Naive thymus-derived CD4-positive, alpha-beta T cell (primary cell): Measurements from ENCODE around the gene CLEC20A. TPM values are rescaled to one million over a fixed set of nuclear protein-coding genes. Genes with fewer than 3 reads are reported as not detected.

ENCODE experiments used
- ATAC-seq: fragments of 150-1000 bp; cut with Tn5 transposase; 2 replicates; pipeline ENCODE4 v1.10.0; 2021; ENCODE audit warnings: mild to moderate bottlenecking, moderate library complexity
- CTCF ChIA-PET: fragments of 350-600 bp; sonication (Branson Sonifier 250); formaldehyde crosslinking; loops from one replicate; lab custom pipeline; 2021; ENCODE audit warnings: antibody characterized with exemption; lab: Charles Lee
- POLR2A ChIA-PET: fragments of 350-600 bp; sonication (Branson Sonifier 250); formaldehyde crosslinking; loops from one replicate; lab custom pipeline; 2021; ENCODE audit warnings: antibody characterized with exemption, inconsistent platforms; lab: Charles Lee
- DNase-seq, 9 donors: peaks; one replicate each; pipeline versions ENCODE4 v3.0.0 to v3.0.0-alpha.2; 2020 to 2022; ENCODE audit warnings: mixed read lengths in 1 of 9
- H3K27ac ChIP-seq: one replicate; pipeline ENCODE4 v1.7.0; 2013; ENCODE audit warnings: mild to moderate bottlenecking, low read depth, low read length, moderate library complexity
- H3K27me3 ChIP-seq, 2 donors: one replicate each; pipeline ENCODE4 v1.7.0; 2013; ENCODE audit warnings: low read length in 2 of 2, mild to moderate bottlenecking in 2 of 2, moderate library complexity in 2 of 2; ENCODE audit not compliant: control insufficient read depth in 2 of 2, insufficient read depth in 2 of 2
- H3K36me3 ChIP-seq, 3 experiments: 1 replicate in 2 of 3; 2 replicates in 1 of 3; pipeline ENCODE4 v1.7.0; 2013; ENCODE audit warnings: low read length in 3 of 3, mild to moderate bottlenecking in 3 of 3, moderate library complexity in 1 of 3; ENCODE audit not compliant: insufficient read depth in 3 of 3, control insufficient read depth in 2 of 3
- H3K4me1 ChIP-seq, 2 donors: one replicate each; pipeline ENCODE4 v1.7.0; 2013; ENCODE audit warnings: low read length in 2 of 2, mild to moderate bottlenecking in 2 of 2, moderate library complexity in 1 of 2; ENCODE audit not compliant: control insufficient read depth in 2 of 2, insufficient read depth in 2 of 2
- H3K4me3 ChIP-seq: 2 replicates; pipeline ENCODE4 v1.7.0; 2013; ENCODE audit warnings: mild to moderate bottlenecking, low read length
- H3K9me3 ChIP-seq, 3 experiments: 1 replicate in 2 of 3; 2 replicates in 1 of 3; pipeline ENCODE4 v1.7.0; 2013; ENCODE audit warnings: low read length in 3 of 3; ENCODE audit not compliant: control insufficient read depth in 2 of 3
- H3K27ac Mint-ChIP-seq, 9 donors: one replicate each; pipeline ENCODE4 v1.8.0; 2020 to 2022; ENCODE audit warnings: mixed read lengths in 9 of 9, mild to moderate bottlenecking in 8 of 9, moderate library complexity in 5 of 9, inconsistent platforms in 2 of 9
- H3K27me3 Mint-ChIP-seq, 5 donors: one replicate each; pipeline ENCODE4 v1.8.0; 2021 to 2022; ENCODE audit warnings: mixed read lengths in 5 of 5, mild to moderate bottlenecking in 1 of 5
- H3K36me3 Mint-ChIP-seq, 5 donors: one replicate each; pipeline ENCODE4 v1.8.0; 2020 to 2022; ENCODE audit warnings: mixed read lengths in 5 of 5, mild to moderate bottlenecking in 3 of 5, inconsistent platforms in 1 of 5
- H3K4me1 Mint-ChIP-seq, 7 donors: one replicate each; pipeline ENCODE4 v1.8.0; 2020 to 2022; ENCODE audit warnings: mixed read lengths in 7 of 7, mild to moderate bottlenecking in 3 of 7, inconsistent platforms in 1 of 7
- H3K4me3 Mint-ChIP-seq, 10 donors: one replicate each; pipeline ENCODE4 v1.8.0; 2020 to 2022; ENCODE audit warnings: mild to moderate bottlenecking in 10 of 10, mixed read lengths in 10 of 10, moderate library complexity in 6 of 10, inconsistent platforms in 2 of 10
- H3K9me3 Mint-ChIP-seq, 11 donors: one replicate each; pipeline ENCODE4 v1.8.0; 2020 to 2022; ENCODE audit warnings: mixed read lengths in 11 of 11, mild to moderate bottlenecking in 4 of 11, inconsistent platforms in 1 of 11, moderate library complexity in 1 of 11
- intact Hi-C, 2 donors: fragments of 100-400 bp; cut with micrococcal nuclease; formaldehyde crosslinking; loops; one replicate each; pipeline ENCODE4 v1.15.1; 2023
- polyA plus RNA-seq, 2 donors: library from polyadenylated mRNA; unstranded; fragments of 300-500 nt; fragmentation: Illumina TruSeq; gene quantifications; one replicate each; pipeline ENCODE4 v1.2.3, GENCODE V29; 2021
- total RNA-seq, 6 experiments: library from RNA in 5 of 6; stranded (reverse) in 5 of 6; gene quantifications; 1 replicate in 5 of 6; 2 replicates in 1 of 6; pipeline ENCODE4 v1.2.3 and lab custom pipeline; 2021 to 2026

CLEC20A gene
- total and polyA plus RNA-seq, 7 experiments from 2014 or later: not detected

DNA sequence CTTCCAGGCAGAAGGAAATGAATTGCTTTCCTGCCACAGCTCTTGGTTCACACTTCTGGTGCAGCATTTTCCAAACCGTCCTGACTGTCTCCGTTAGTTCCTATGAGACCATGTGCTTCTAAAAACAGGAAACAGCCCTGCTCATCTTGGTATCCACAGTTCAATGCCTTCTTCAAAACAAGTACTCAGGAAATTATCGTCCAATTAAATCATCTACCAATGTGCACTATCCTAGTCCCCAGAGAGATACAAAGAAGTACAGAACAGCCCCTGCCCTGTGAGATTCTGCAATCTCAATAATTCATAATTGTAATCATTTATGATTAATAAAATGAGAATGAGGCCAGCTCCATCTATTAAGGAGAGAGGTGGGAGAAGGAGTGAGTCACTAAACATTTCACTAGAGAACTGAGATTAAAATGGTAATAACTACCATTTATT, 11.2 kb downstream of the CLEC20A start:
- Histone ChIP-seq H3K9me3 (no peaks in the 10 kb centered on the region), H3K4me1 (no peaks in the 10 kb centered on the region), H3K27me3 (no peaks in the 10 kb centered on the region), H3K4me3 (no peak overlapping the region), H3K36me3 (no peaks in the 10 kb centered on the region), H3K27ac (no peak overlapping the region)
- no peaks in the 10 kb centered on the region for H3K36me3 Mint-ChIP-seq
- H3K4me1 Mint-ChIP-seq: peaks cover 0 to 5% (median 0%) of the 10 kb centered on the region in 7 donors
- no peak for ATAC-seq
- no peak overlapping the region for H3K4me3 Mint-ChIP-seq
- DNase-seq: no peak
- intact Hi-C loops: no loop called here
- peaks cover 6 to 24% (median 12%) of the 10 kb centered on the region in 5 donors for H3K27me3 Mint-ChIP-seq
- no peak overlapping the region for H3K27ac Mint-ChIP-seq
- CTCF ChIA-PET: no interaction called here
- POLR2A ChIA-PET: no interaction called here
- H3K9me3 Mint-ChIP-seq: no peaks in the 10 kb centered on the region

DNA sequence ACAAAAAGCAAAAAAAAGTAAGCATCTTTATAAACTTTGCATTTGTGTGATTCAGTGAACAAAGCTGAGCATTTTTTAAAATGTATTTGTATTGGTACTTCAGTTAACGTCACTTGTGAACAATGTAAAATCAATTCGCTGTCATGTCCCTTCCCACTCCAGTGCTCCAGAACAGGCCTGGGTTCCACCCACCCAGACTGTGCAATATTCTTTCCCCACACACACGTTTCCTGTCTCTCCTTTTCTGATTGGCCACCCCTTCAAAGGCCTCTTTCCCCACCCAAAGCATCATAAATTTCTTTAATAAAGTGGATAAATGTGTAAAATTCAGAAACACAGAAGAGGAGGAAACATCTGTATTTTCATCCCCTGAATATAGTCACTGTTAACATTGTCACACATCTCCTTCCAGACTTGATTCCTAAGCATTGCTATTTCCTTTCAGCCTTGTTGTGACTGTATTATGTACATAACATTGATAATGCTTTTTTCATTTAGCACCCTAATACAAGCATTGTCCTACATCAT, 12.0 kb downstream of the CLEC20A start:
- Mint-ChIP-seq H3K4me3 (no peak overlapping the region), H3K27ac (no peak overlapping the region), H3K4me1 (peaks cover 0 to 5% (median 0%) of the 10 kb centered on the region in 7 donors), H3K27me3 (peaks cover 6 to 24% (median 18%) of the 10 kb centered on the region in 5 donors), H3K36me3 (no peaks in the 10 kb centered on the region), H3K9me3 (no peaks in the 10 kb centered on the region)
- H3K27me3 ChIP-seq: no peaks in the 10 kb centered on the region
- H3K4me3 ChIP-seq: no peak overlapping the region
- intact Hi-C loops: no loop called here
- POLR2A ChIA-PET: no interaction called here
- H3K27ac ChIP-seq: no peak overlapping the region
- no peak for DNase-seq
- CTCF ChIA-PET: no interaction called here
- no peaks in the 10 kb centered on the region for H3K36me3 ChIP-seq
- no peak for ATAC-seq
- H3K9me3 ChIP-seq: no peaks in the 10 kb centered on the region
- no peaks in the 10 kb centered on the region for H3K4me1 ChIP-seq

DNA sequence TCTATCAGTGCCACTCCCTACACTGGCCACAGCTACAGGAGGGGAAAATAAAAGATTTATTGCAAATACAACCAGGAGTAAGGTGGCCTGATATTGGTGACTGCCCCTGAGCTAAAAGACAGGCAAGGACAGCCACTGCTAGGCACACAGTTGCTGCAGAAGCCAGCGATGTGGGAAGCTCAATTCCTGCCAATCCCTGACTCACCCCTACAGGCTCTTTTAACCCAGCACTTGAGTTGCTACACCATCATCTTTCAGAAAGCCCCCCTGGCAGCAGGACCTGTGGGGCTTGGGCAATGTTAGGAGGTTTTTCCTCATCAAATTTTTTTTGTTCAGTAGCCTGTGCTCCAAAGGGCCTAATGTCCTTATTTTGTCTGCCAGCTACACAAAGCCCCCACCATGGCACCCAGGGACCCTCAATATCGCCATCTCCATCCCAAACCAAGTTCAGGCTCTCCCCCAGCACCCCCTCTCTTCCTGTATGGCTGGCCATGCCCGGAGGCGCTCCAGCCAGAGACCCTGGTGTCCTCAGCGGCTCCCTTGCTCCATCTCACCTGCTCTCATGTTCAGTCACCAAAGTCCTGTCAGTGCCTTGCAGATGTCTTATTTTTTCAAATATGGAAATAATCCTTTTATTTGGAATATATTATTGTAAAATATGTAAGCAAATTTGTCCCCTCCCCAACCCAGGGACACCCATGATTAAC, 13.4 kb downstream of the CLEC20A start:
- H3K27ac ChIP-seq: no peak overlapping the region
- no peaks in the 10 kb centered on the region for H3K4me1 ChIP-seq
- no peaks in the 10 kb centered on the region for H3K36me3 Mint-ChIP-seq
- intact Hi-C loops: no loop called here
- ATAC-seq (no peak), DNase-seq (no peak)
- POLR2A ChIA-PET: no interaction called here
- CTCF ChIA-PET: no interaction called here
- H3K4me3 Mint-ChIP-seq: no peak overlapping the region
- no peak overlapping the region for H3K4me3 ChIP-seq
- H3K27me3 ChIP-seq: no peaks in the 10 kb centered on the region
- no peaks in the 10 kb centered on the region for H3K9me3 Mint-ChIP-seq
- peaks cover 0 to 5% (median 0%) of the 10 kb centered on the region in 7 donors for H3K4me1 Mint-ChIP-seq
- H3K27me3 Mint-ChIP-seq: peaks cover 6 to 21% (median 20%) of the 10 kb centered on the region in 5 donors
- H3K36me3 ChIP-seq: no peaks in the 10 kb centered on the region
- H3K9me3 ChIP-seq: no peaks in the 10 kb centered on the region
- H3K27ac Mint-ChIP-seq: no peak overlapping the region

DNA sequence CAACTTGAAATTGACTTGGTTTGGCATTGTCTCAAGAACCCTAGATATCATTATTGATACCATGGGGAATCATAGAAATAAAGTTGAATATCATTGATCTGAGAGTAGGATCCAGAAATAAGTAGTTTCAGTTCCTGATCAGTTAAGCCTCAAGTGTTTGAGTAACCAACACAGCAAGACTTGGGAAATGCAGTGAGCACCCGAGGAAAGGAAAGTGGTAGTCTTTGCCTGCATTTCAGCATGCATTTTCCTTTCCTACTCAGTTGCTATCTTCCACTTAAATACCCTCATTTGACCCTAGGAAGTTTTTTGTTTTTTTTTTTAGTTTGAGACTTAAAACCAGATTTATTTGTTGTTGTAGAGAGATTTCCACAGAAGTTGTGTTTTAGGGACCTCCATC, 18.9 kb downstream of the CLEC20A start:
- H3K4me1 ChIP-seq: no peaks in the 10 kb centered on the region
- CTCF ChIA-PET: no interaction called here

DNA sequence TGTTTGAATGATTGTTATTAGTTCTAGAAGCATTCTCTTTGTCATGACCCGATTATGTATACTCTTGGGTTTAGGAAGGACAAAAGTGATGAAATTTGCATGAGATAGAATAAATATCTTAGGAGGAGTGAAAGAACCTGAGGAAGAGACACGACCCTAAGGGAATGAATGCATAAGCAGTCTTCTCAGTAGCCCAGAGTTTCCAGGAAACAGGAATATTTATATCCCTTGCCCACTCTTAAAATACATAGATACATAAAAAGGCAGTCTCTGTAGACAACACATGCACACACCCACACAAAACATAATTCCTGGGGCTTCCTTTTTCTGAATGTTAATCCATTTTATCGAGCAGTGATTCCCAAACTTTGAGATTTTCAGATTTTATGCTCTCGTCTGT, 19.4 kb downstream of the CLEC20A start:
- Histone ChIP-seq H3K4me3 (no peak overlapping the region), H3K27me3 (no peaks in the 10 kb centered on the region), H3K9me3 (no peaks in the 10 kb centered on the region), H3K4me1 (no peaks in the 10 kb centered on the region), H3K36me3 (no peaks in the 10 kb centered on the region), H3K27ac (no peak overlapping the region)
- ATAC-seq (no peak), DNase-seq (no peak)
- H3K27ac Mint-ChIP-seq: no peak overlapping the region
- H3K4me1 Mint-ChIP-seq: no peaks in the 10 kb centered on the region
- no peaks in the 10 kb centered on the region for H3K36me3 Mint-ChIP-seq
- H3K4me3 Mint-ChIP-seq: no peak overlapping the region
- CTCF ChIA-PET: no interaction called here
- intact Hi-C loops: no loop called here
- peaks cover 10 to 51% (median 25%) of the 10 kb centered on the region in 5 donors for H3K27me3 Mint-ChIP-seq
- POLR2A ChIA-PET: no interaction called here
- H3K9me3 Mint-ChIP-seq: no peaks in the 10 kb centered on the region

More for the DNA sequence above, 18.9 kb downstream of the CLEC20A start:
- H3K4me1 Mint-ChIP-seq: no peaks in the 10 kb centered on the region
- DNase-seq (no peak), ATAC-seq (no peak)
- H3K4me3 ChIP-seq: no peak overlapping the region
- no peak overlapping the region for H3K27ac Mint-ChIP-seq
- H3K36me3 Mint-ChIP-seq: no peaks in the 10 kb centered on the region
- intact Hi-C loops: no loop called here
- POLR2A ChIA-PET: no interaction called here
- H3K27me3 ChIP-seq: no peaks in the 10 kb centered on the region
- H3K9me3 ChIP-seq: no peaks in the 10 kb centered on the region
- H3K4me3 Mint-ChIP-seq: no peak overlapping the region
- no peaks in the 10 kb centered on the region for H3K36me3 ChIP-seq
- H3K27ac ChIP-seq: no peak overlapping the region
- no peaks in the 10 kb centered on the region for H3K9me3 Mint-ChIP-seq
- H3K27me3 Mint-ChIP-seq: peaks cover 8 to 46% (median 22%) of the 10 kb centered on the region in 5 donors

DNA sequence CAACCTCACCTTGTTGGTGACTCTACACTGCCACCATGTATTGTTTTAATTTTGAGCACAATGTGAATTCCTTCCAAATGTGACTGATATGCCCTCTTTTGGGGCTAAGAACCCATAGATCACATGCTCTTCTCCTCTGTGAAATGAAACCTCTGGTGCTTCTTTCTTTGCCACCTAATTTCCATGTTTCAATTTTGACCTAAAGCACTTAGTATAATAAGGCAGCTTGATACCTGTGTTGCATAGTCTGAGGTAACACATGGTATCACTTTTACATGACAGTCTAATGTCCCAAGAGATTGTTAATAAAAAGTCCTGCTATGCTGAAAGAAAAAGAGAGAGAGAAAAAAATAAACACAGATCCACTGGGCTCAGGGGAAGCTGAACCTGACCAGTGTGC, 24.2 kb downstream of the CLEC20A start:
- Histone ChIP-seq H3K4me3 (no peak overlapping the region), H3K27ac (no peak overlapping the region), H3K27me3 (no peaks in the 10 kb centered on the region), H3K9me3 (no peaks in the 10 kb centered on the region), H3K36me3 (no peaks in the 10 kb centered on the region), H3K4me1 (no peaks in the 10 kb centered on the region)
- Mint-ChIP-seq H3K4me3 (no peak overlapping the region), H3K27ac (no peak overlapping the region), H3K27me3 (peaks cover 11 to 42% (median 30%) of the 10 kb centered on the region in 5 donors), H3K9me3 (no peaks in the 10 kb centered on the region), H3K4me1 (no peaks in the 10 kb centered on the region), H3K36me3 (no peaks in the 10 kb centered on the region)
- intact Hi-C loops: no loop called here
- ATAC-seq: no peak
- ChIA-PET POLR2A (no interaction called here), CTCF (no interaction called here)
- DNase-seq: no peak

DNA sequence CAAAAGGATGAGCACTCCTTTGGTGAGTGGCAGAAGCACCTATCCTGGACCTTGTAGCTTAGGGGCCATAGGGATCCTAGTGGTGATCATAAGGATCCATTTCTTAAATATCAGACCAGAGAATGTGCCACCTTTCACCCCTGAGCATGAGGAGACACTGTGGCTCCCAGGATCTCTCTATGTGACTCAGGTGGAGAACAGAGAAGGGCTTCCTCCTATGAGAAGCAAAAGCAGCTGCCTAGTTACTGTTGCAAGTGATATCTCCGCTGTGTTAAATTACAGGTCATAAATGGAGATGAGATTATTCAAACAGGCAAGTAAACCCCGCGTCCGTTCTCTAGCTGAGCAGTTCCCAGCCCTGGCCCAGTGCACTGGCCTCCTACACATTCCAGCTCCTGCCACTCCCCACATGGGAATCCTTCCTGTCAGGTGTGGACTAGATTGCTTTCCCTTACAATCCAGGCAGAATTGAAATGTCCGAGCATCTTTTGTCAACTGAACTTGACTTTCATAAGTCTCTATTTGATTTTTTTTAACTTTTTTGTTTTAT, 26.3 kb downstream of the CLEC20A start:
- Mint-ChIP-seq H3K4me3 (no peak overlapping the region), H3K36me3 (no peaks in the 10 kb centered on the region), H3K27me3 (peaks cover 9 to 36% (median 30%) of the 10 kb centered on the region in 5 donors), H3K27ac (no peak overlapping the region), H3K4me1 (no peaks in the 10 kb centered on the region), H3K9me3 (no peaks in the 10 kb centered on the region)
- CTCF ChIA-PET: no interaction called here
- POLR2A ChIA-PET: no interaction called here
- H3K36me3 ChIP-seq: no peaks in the 10 kb centered on the region
- ATAC-seq (no peak), DNase-seq (no peak)
- H3K27ac ChIP-seq: no peak overlapping the region
- H3K4me1 ChIP-seq: no peaks in the 10 kb centered on the region
- H3K9me3 ChIP-seq: no peaks in the 10 kb centered on the region
- intact Hi-C loops: no loop called here
- no peaks in the 10 kb centered on the region for H3K27me3 ChIP-seq
- no peak overlapping the region for H3K4me3 ChIP-seq
